ENCODE results near the gene SEC23A. TPM values are rescaled to one million over a fixed set of nuclear protein-coding genes. Genes with fewer than 3 reads are reported as not detected.

Gene SEC23A
- total RNA-seq, 4 donors from 2014 or later = 33.8 to 59.1 (median 50.3) TPM

DNA sequence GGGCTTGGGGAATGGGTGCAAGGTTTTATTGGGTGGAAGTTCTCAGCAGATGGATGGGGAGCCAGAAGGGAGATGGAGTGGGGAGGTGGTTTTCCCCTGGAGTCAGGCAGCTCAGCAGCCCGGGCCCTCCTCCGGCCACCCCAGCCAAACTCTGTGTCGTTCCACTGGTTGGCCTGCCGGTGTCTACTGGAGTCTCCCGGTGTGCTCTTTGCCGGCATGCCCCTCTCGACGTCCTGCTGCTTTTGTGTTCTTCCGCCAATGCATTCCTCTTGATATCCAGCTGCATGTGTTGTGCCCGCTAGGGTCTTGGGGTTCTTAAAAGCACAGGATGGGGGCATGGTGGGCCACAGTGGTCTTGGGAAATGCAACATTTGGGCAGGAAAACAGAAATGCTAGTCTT is 72.8 kb downstream of the SEC23A start:
- Histone ChIP-seq H3K4me1 (no peaks in the 10 kb centered on the region), H3K9me3 (no peaks in the 10 kb centered on the region), H3K27ac (no peak overlapping the region), H3K36me3 (peaks cover 42% of the 10 kb centered on the region), H3K27me3 (no peaks in the 10 kb centered on the region), H3K4me3 (no peak overlapping the region)
- DNase-seq (ENCODE audit: low spot score in 2 of 2) = no peak
- 100% methylated on average over 9 of the region's 10 CpGs for WGBS
- TF ChIP-seq CTCF (IDR thresholded peaks at IDR 0.05) (no peak), POLR2AphosphoS5 (IDR thresholded peaks at IDR 0.05) (no peak), POLR2A (IDR thresholded peaks at IDR 0.05) (no peak), EP300 (IDR thresholded peaks at IDR 0.05) (no peak)

DNA sequence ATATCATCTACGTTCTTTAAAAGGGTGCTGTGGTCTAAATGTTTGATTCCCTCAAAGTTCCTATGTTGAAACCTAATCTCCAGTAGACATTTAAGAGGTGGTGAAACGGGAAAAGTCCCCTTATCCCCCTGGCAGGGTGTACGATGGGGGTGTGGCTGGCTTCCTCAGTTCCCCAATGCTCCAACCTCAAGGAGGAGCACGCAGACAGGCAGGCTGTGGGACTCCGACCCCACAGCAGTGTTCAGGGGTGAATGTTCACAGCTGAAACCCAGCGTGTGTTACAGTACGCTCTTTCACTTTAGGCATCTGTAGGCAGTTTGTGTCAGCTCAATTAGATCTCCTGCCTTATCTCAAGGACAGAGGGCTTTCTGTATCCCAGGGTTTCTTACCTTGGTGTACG is 73.2 kb downstream of the SEC23A start:
- Histone ChIP-seq H3K36me3 (peaks cover 42% of the 10 kb centered on the region), H3K27ac (no peak overlapping the region), H3K27me3 (no peaks in the 10 kb centered on the region), H3K4me1 (no peaks in the 10 kb centered on the region), H3K4me3 (no peak overlapping the region), H3K9me3 (no peaks in the 10 kb centered on the region)
- no peak for DNase-seq (ENCODE audit: low spot score in 2 of 2)
- TF ChIP-seq POLR2A (IDR thresholded peaks at IDR 0.05) (no peak), POLR2AphosphoS5 (IDR thresholded peaks at IDR 0.05) (no peak), EP300 (IDR thresholded peaks at IDR 0.05) (no peak), CTCF (IDR thresholded peaks at IDR 0.05) (no peak)
- 95% methylated on average over 7 of the region's 8 CpGs for WGBS

DNA sequence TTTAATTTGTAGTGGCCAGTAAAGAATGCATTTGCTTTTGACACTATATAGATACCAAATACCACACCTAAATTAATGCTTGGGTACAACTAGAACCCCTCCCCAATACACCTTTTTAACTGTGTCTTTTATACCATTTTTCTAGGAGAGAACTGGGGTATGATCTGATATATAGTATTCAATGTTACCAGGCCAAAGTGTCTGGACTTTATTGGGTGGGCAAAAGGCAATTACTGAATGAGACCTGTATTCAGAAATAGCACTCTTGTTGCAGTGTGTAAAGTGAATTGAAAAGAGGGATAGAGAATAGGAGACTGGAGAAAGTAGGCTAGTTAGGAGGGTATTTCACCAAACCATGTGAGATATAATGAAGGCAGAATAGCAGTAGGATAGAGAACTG is 74.4 kb downstream of the SEC23A start:
- TF ChIP-seq CTCF (IDR thresholded peaks at IDR 0.05) (no peak), POLR2AphosphoS5 (IDR thresholded peaks at IDR 0.05) (no peak), EP300 (IDR thresholded peaks at IDR 0.05) (no peak), POLR2A (IDR thresholded peaks at IDR 0.05) (no peak)
- Histone ChIP-seq H3K36me3 (peaks cover 36% of the 10 kb centered on the region), H3K4me1 (no peaks in the 10 kb centered on the region), H3K27ac (no peak overlapping the region), H3K27me3 (no peaks in the 10 kb centered on the region), H3K9me3 (no peaks in the 10 kb centered on the region), H3K4me3 (no peak overlapping the region)
- DNase-seq (ENCODE audit: low spot score in 2 of 2) = no peak

DNA sequence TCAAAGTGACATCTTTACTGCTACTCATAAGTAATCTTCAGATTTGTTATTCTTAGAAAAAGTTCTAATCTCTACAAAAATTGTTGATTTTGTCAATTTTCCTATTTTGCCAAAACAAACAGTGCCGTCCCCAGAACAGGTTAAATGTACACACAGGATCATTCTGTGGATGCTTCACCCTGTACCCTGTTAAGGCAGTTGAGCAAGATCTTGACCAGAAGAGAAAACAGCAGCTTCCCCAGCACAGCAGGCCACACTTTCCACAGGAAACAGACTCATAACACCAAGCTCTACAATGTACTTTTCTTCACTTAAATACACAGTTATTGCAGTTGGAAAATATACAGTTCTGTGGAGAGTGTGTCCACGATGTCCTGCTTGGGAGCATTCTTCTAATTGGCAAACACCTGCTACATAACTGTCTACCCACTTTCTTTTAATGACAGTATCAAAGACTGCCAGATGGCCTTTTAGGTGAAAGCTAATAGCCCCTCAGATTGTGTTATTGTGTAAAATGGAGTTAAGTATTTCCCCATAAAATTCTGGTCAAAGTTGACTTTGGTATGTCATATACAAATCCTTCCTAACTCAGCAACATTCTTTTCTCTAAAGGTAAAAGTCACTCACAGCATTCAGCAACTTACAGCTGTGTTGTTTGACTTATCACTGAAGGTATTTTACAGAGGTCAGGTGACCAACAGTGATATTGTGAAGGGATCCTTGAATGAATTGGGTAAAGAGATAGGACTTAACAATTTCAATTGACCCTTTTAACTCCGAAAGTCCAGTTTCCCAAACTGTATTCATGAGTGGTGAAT is 77.0 kb downstream of the SEC23A start:
- no peaks in the 10 kb centered on the region for H3K27me3 ChIP-seq
- no peak for DNase-seq (ENCODE audit: low spot score in 2 of 2)
- H3K4me3 ChIP-seq = no peak overlapping the region
- H3K9me3 ChIP-seq = no peaks in the 10 kb centered on the region
- TF ChIP-seq POLR2AphosphoS5 (IDR thresholded peaks at IDR 0.05) = no peak
- TF ChIP-seq CTCF (IDR thresholded peaks at IDR 0.05) = no peak
- TF ChIP-seq POLR2A (IDR thresholded peaks at IDR 0.05) = no peak
- TF ChIP-seq EP300 (IDR thresholded peaks at IDR 0.05) = no peak
- 86% methylated on average over 3 of the region's 3 CpGs for WGBS
- peaks cover 14% of the 10 kb centered on the region for H3K36me3 ChIP-seq
- no peak overlapping the region for H3K27ac ChIP-seq
- no peaks in the 10 kb centered on the region for H3K4me1 ChIP-seq

DNA sequence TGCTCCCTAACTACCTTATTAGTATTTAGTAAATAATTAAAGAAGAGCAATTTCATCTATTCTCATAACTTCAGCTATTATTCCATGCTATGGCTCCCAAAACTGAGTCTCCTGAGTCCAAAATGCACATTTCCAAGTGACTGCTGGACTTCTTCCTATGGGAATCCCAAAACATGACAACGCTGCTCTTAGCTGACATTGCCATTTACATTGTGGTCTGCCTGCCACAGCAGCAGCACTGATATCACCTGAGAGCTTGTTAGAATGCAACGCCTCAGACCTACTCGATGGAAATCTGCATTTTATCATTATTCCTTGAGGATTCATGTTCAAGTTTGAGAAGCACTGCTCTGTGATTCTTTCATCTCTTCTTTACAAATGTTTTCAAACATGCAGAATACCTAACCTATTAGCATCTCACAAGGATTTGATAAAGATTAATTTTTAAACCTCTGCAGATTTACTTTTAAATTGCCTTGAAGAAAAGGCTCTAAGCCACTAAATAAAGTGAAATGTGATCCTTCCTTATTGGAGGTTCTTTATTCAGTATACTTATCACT is 77.7 kb downstream of the SEC23A start:
- DNase-seq (ENCODE audit: low spot score in 2 of 2) = no peak
- Histone ChIP-seq H3K4me1 (no peaks in the 10 kb centered on the region), H3K9me3 (no peaks in the 10 kb centered on the region), H3K27me3 (no peaks in the 10 kb centered on the region), H3K36me3 (peaks cover 7% of the 10 kb centered on the region), H3K27ac (no peak overlapping the region), H3K4me3 (no peak overlapping the region)
- WGBS = 94% methylated on average over 3 of the region's 3 CpGs
- TF ChIP-seq POLR2A (IDR thresholded peaks at IDR 0.05) (no peak), POLR2AphosphoS5 (IDR thresholded peaks at IDR 0.05) (no peak), EP300 (IDR thresholded peaks at IDR 0.05) (no peak), CTCF (IDR thresholded peaks at IDR 0.05) (no peak)

All from suprapubic skin (tissue), 4 donors.